Panc1 (cell line): Measurements from ENCODE around the gene SMAD6. TPM values are rescaled to one million over a fixed set of nuclear protein-coding genes. Genes with fewer than 3 reads are reported as not detected.

Experiments
- ATAC-seq: fragments of 200-7000 bp; cut with Tn5 transposase; 2 replicates; pipeline ENCODE4 v1.9.1; 2020; ENCODE audit warnings: mild to moderate bottlenecking, moderate library complexity
- BruUV-seq: library from RNA; stranded (reverse); fragments of 400-500 nt; replicated peaks from 2 replicates; lab custom pipeline; 2021; lab: Mats Ljungman, UMichigan
- CTCF ChIA-PET: fragments of 300-600 bp; sonication (Branson Sonifier 250); formaldehyde crosslinking; loops from one replicate; lab custom pipeline; 2022; ENCODE audit warnings: antibody characterized with exemption; lab: Charles Lee
- POLR2A ChIA-PET: fragments of 300-600 bp; sonication (Branson Sonifier 250); formaldehyde crosslinking; loops from one replicate; lab custom pipeline; 2022; ENCODE audit warnings: antibody characterized with exemption; lab: Charles Lee
- DNase-seq: peaks from one replicate; pipeline ENCODE4 v3.0.0-alpha.2; 2010; ENCODE audit warnings: low read depth, low spot score
- H3K27ac ChIP-seq: 2 replicates; pipeline ENCODE4 v1.5.1; 2011; ENCODE audit warnings: mild to moderate bottlenecking, low read length, inconsistent platforms
- H3K27me3 ChIP-seq: fragments of 200-500 bp; sonication (Bioruptor generic); 2 replicates; pipeline ENCODE4 v1.6.0; 2014; ENCODE audit warnings: low read length, inconsistent platforms; ENCODE audit not compliant: control insufficient read depth, insufficient read depth
- H3K36me3 ChIP-seq: fragments of 200-500 bp; sonication (Bioruptor generic); 2 replicates; pipeline ENCODE4 v1.5.1; 2014; ENCODE audit warnings: inconsistent platforms, mild to moderate bottlenecking, low read length, moderate library complexity; ENCODE audit not compliant: control insufficient read depth, insufficient read depth
- H3K4me1 ChIP-seq: 2 replicates; pipeline ENCODE4 v1.5.1; 2011; ENCODE audit warnings: inconsistent platforms, mild to moderate bottlenecking, low read length, moderate library complexity; ENCODE audit not compliant: control insufficient read depth, insufficient read depth
- H3K4me3 ChIP-seq, 2 experiments: 2 replicates each; pipeline ENCODE4 v1.5.1; 2011 to 2012; ENCODE audit warnings: low read depth in 2 of 2, low read length in 2 of 2, mild to moderate bottlenecking in 2 of 2, inconsistent platforms in 1 of 2, moderate library complexity in 1 of 2
- H3K9me3 ChIP-seq: fragments of 200-500 bp; sonication (Bioruptor generic); 2 replicates; pipeline ENCODE4 v1.5.1; 2014; ENCODE audit warnings: low read depth, mild to moderate bottlenecking, inconsistent platforms, low read length, moderate library complexity; ENCODE audit not compliant: control insufficient read depth, insufficient read depth
- POLR2AphosphoS5 ChIP-seq: IDR thresholded peaks from 2 replicates; pipeline ENCODE4 v1.6.1; 2012; ENCODE audit warnings: mild to moderate bottlenecking, low read depth, low read length, moderate library complexity
- SIN3A ChIP-seq: IDR thresholded peaks from 2 replicates; pipeline ENCODE4 v1.6.1; 2012; ENCODE audit warnings: low read depth, mild to moderate bottlenecking, low read length, moderate library complexity, borderline replicate concordance; ENCODE audit not compliant: insufficient read depth
- TCF7L2 ChIP-seq: IDR thresholded peaks from 2 replicates; pipeline ENCODE4 v1.6.1; 2011; ENCODE audit warnings: mild to moderate bottlenecking, low read depth, low read length, inconsistent platforms
- in situ Hi-C: cut with HindIII; loops from 2 replicates; pipeline ENCODE4 v1.10.0; 2016; ENCODE audit warnings: low sequenced_read_pairs, low pct_unique_long_range_greater_than_20kb
- intact Hi-C: fragments of 100-400 bp; cut with micrococcal nuclease; formaldehyde crosslinking; loops from one replicate; pipeline ENCODE4 v1.10.0; 2022; ENCODE audit not compliant: unreplicated experiment
- total RNA-seq: library from RNA; stranded (reverse); gene quantifications from one replicate; pipeline ENCODE4 v1.2.1, GENCODE V29; 2021; ENCODE audit not compliant: unreplicated experiment
- TF ChIP-seq, protein P1 (sequence below), 2 experiments: IDR thresholded peaks; 2 replicates each; pipeline ENCODE4 v1.6.1; 2011 to 2012; ENCODE audit warnings: low read depth in 2 of 2, control low read depth in 1 of 2, low read length in 1 of 2, mild to moderate bottlenecking in 1 of 2, moderate library complexity in 1 of 2; ENCODE audit not compliant: insufficient read depth in 1 of 2
- TF ChIP-seq, protein P2 (sequence below): fragments of 450-650 bp; IDR thresholded peaks from 2 replicates; pipeline ENCODE4 v1.5.1; 2017; ENCODE audit warnings: mild to moderate bottlenecking

Gene SMAD6
- total RNA-seq, 1 experiment from 2014 or later = 45.9 TPM

DNA sequence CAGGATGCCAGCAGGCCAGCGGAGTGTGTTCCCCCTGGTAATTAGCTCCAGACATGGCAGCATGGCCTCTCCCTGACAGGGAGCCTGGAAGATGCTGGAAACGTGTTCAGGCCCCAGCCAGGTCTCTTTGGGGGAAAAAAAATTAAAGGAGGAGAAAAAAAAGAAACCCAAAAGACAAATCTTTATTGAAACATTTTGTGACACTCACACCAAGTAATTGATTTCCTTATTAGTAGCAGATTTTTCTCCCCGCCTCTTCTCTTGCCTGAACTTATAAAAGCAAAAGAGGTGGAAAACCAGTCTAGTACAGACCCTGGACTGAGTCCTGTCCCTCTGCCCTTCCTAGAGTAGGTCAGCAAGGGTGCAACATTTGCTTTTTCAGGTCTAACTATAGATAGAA is 42.7 kb upstream of the SMAD6 start:
- CTCF ChIA-PET = no interaction called here
- Histone ChIP-seq H3K9me3 (no peaks in the 10 kb centered on the region), H3K27me3 (no peaks in the 10 kb centered on the region), H3K4me1 (peaks cover 4% of the 10 kb centered on the region; the same call in 1 of the 2 replicates), H3K27ac (no peak overlapping the region), H3K4me3 (no peak overlapping the region), H3K36me3 (no peaks in the 10 kb centered on the region)
- DNase-seq (no peak), ATAC-seq (no peak)
- intact Hi-C loops (no loop called here), in situ Hi-C loops (no loop called here)
- TF ChIP-seq, protein P1, sequence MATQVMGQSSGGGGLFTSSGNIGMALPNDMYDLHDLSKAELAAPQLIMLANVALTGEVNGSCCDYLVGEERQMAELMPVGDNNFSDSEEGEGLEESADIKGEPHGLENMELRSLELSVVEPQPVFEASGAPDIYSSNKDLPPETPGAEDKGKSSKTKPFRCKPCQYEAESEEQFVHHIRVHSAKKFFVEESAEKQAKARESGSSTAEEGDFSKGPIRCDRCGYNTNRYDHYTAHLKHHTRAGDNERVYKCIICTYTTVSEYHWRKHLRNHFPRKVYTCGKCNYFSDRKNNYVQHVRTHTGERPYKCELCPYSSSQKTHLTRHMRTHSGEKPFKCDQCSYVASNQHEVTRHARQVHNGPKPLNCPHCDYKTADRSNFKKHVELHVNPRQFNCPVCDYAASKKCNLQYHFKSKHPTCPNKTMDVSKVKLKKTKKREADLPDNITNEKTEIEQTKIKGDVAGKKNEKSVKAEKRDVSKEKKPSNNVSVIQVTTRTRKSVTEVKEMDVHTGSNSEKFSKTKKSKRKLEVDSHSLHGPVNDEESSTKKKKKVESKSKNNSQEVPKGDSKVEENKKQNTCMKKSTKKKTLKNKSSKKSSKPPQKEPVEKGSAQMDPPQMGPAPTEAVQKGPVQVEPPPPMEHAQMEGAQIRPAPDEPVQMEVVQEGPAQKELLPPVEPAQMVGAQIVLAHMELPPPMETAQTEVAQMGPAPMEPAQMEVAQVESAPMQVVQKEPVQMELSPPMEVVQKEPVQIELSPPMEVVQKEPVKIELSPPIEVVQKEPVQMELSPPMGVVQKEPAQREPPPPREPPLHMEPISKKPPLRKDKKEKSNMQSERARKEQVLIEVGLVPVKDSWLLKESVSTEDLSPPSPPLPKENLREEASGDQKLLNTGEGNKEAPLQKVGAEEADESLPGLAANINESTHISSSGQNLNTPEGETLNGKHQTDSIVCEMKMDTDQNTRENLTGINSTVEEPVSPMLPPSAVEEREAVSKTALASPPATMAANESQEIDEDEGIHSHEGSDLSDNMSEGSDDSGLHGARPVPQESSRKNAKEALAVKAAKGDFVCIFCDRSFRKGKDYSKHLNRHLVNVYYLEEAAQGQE (IDR thresholded peaks at IDR 0.05; ENCODE audit: insufficient read depth in 1 of 2, low read depth in 2 of 2, low read length in 1 of 2) = no peak
- TF ChIP-seq TCF7L2 (no peak), SIN3A (no peak)
- TF ChIP-seq, protein P2, sequence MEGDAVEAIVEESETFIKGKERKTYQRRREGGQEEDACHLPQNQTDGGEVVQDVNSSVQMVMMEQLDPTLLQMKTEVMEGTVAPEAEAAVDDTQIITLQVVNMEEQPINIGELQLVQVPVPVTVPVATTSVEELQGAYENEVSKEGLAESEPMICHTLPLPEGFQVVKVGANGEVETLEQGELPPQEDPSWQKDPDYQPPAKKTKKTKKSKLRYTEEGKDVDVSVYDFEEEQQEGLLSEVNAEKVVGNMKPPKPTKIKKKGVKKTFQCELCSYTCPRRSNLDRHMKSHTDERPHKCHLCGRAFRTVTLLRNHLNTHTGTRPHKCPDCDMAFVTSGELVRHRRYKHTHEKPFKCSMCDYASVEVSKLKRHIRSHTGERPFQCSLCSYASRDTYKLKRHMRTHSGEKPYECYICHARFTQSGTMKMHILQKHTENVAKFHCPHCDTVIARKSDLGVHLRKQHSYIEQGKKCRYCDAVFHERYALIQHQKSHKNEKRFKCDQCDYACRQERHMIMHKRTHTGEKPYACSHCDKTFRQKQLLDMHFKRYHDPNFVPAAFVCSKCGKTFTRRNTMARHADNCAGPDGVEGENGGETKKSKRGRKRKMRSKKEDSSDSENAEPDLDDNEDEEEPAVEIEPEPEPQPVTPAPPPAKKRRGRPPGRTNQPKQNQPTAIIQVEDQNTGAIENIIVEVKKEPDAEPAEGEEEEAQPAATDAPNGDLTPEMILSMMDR = no peak
- no TSS peak for BruUV-seq
- POLR2A ChIA-PET = no interaction called here

DNA sequence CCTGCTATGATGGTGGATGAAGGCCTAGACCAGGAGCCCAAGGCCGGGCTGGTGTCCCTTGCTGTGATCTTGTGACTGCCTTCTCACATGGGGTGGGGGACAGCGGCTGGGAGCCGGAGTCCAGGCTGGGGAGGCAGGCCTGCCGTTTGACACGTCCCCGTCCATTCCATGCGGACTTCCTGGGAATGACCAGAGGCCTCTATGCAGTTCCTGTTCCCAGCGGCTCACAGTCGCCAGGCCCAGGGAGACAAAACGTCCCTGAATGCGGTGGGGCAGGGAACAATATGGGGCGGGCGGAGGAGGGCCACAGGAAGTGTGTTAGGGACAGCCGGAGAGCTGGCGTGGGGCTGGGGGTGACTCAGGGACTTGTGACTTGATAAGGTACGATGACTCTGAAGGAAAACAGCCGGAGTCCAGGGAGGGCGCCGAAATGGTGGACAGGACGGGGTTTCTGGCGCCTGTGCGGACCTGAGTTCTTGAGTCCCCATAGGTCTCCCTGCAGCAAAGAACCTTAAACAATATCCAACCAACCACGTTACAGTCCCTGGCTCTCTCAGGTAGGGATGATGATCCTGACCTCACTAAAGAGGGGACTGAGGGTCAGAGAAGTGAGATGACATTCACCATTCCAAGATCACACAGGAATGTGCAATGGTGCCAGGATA is 40.5 kb upstream of the SMAD6 start:
- in situ Hi-C loops (no loop called here), intact Hi-C loops (no loop called here)
- ChIA-PET CTCF (no interaction called here), POLR2A (no interaction called here)
- no TSS peak for BruUV-seq
- H3K4me1 ChIP-seq = peaks cover 4% of the 10 kb centered on the region; the same call in 1 of the 2 replicates
- DNase-seq (no peak), ATAC-seq (no peak; the same call in 1 of the 2 replicates)
- no peaks in the 10 kb centered on the region for H3K36me3 ChIP-seq
- H3K9me3 ChIP-seq = no peaks in the 10 kb centered on the region
- no peak overlapping the region for H3K4me3 ChIP-seq
- H3K27ac ChIP-seq = no peak overlapping the region
- no peaks in the 10 kb centered on the region for H3K27me3 ChIP-seq
- TF ChIP-seq, protein P1 (IDR thresholded peaks at IDR 0.05; ENCODE audit: insufficient read depth in 1 of 2, low read depth in 2 of 2, low read length in 1 of 2) = no peak
- TF ChIP-seq SIN3A = no peak
- TF ChIP-seq POLR2AphosphoS5 = no peak
- TF ChIP-seq, protein P2 = no peak
- no peak for TF ChIP-seq TCF7L2
